Mucosa of stomach (tissue), 1 donor: ENCODE results near the gene OR14K1.
"Not testable (repeated sequence)": the region's sequence is repeated elsewhere in the genome, so short reads cannot be mapped to it uniquely, and the experiment has no call there.

Experiments used
- H3K27me3 ChIP-seq: one replicate; pipeline ENCODE4 v1.7.0; 2013; ENCODE audit warnings: mild to moderate bottlenecking, low read length; ENCODE audit not compliant: control insufficient read depth, insufficient read depth
- H3K36me3 ChIP-seq: one replicate; pipeline ENCODE4 v1.7.0; 2013; ENCODE audit warnings: low read length; ENCODE audit not compliant: control insufficient read depth, insufficient read depth
- H3K4me1 ChIP-seq: one replicate; pipeline ENCODE4 v1.7.0; 2013; ENCODE audit warnings: mild to moderate bottlenecking, low read length; ENCODE audit not compliant: control insufficient read depth, insufficient read depth
- H3K4me3 ChIP-seq: one replicate; pipeline ENCODE4 v1.7.0; 2013; ENCODE audit warnings: low read length
- H3K9ac ChIP-seq: one replicate; pipeline ENCODE4 v1.7.0; 2013; ENCODE audit warnings: mild to moderate bottlenecking, low read length, moderate library complexity
- H3K9me3 ChIP-seq: one replicate; pipeline ENCODE4 v1.7.0; 2013; ENCODE audit warnings: mild to moderate bottlenecking, low read length, moderate library complexity; ENCODE audit not compliant: control insufficient read depth
- donor health status: Pancreatic carcinoma.

Gene OR14K1

DNA sequence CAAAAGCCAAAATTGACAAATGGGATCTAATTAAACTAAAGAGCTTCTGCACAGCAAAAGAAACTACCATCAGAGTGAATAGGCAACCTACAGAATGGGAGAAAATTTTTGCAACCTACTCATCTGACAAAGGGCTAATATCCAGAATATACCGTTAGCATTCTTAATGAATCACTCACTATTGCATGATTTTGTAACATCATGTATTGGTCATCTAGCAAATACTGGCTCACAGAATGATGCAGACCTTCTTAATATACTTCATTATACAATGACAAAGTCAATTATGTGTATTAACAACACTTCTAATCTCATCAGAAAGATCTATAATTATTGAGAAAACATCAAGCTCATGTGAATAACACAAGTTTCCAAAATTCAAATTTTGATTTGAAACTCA, 15.9 kb downstream of the OR14K1 start:
- not testable (repeated sequence) for H3K4me1 ChIP-seq, H3K36me3 ChIP-seq, H3K27me3 ChIP-seq, H3K9me3 ChIP-seq, H3K9ac ChIP-seq, H3K4me3 ChIP-seq

DNA sequence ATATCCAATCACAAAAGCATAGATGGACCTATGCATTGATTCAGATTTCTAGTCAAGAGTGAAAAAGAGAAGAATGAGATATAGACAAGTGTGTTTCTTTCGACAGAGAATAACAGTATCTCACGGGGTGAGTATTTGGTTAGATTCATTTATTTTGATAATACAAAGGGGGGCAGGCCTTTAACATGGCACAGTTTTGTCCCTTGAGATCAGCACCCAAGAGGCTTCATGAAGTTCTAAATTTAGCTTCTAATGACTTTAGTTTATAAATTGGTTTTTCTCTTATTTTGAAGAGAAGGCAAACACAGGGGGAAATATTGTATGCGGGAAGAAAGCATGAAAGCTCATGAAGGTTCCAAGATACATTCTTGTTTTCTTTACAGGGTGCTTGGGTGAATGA, 22.0 kb downstream of the OR14K1 start, which contains the start of gene OR1C1:
Gene OR1C1 (minus strand): TSS at position 101 of the 400 bp plus-strand sequence. CDS start 2,150 bp downstream, outside the sequence.
- Histone ChIP-seq H3K9ac (no peak within 1 kb of the TSS), H3K4me1 (no peaks in the 10 kb centered on the region), H3K36me3 (no peaks in the 10 kb centered on the region), H3K4me3 (no peak within 1 kb of the TSS), H3K9me3 (no peaks in the 10 kb centered on the region), H3K27me3 (no peaks in the 10 kb centered on the region)

DNA sequence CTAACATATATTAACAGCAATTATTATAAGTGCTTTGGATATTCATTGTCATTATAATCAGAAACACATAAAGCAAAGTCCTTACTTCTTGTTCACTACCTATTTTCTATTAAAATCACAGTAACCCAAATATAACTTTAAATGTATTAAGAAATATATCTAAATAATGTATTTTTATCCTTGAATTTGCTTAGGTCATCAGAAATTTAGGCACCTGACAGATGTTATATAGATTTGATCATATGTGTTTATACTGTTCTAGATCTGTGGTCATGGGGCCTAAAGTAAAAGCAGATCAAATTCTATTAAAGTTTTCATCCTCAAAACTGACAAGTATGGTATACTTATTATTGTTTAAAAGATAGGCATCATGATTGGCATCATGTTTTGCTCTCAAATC, 31.2 kb downstream of the OR14K1 start:
- Histone ChIP-seq H3K36me3 (no peaks in the 10 kb centered on the region), H3K9ac (no peak overlapping the region), H3K4me1 (no peaks in the 10 kb centered on the region), H3K4me3 (no peak overlapping the region), H3K27me3 (no peaks in the 10 kb centered on the region), H3K9me3 (no peaks in the 10 kb centered on the region)
